Peyer's patch (tissue), 4 donors: Measurements from ENCODE around the gene CHCHD2.

Source experiments
- CTCF ChIP-seq, 6 experiments: fragments of 450-650 bp in 4 of 6; fragments of 200-600 bp in 2 of 6; sonication (generic) in 1 of 6; IDR thresholded peaks; one replicate each; pipeline ENCODE4 v1.5.1; 2017 to 2019; ENCODE audit warnings: antibody characterized with exemption in 6 of 6, mild to moderate bottlenecking in 3 of 6, moderate library complexity in 1 of 6
- POLR2A ChIP-seq, 2 donors: fragments of 450-650 bp; IDR thresholded peaks; one replicate each; pipeline ENCODE4 v1.5.1; 2017; ENCODE audit warnings: antibody characterized with exemption in 2 of 2, mild to moderate bottlenecking in 2 of 2, moderate library complexity in 2 of 2

DNA sequence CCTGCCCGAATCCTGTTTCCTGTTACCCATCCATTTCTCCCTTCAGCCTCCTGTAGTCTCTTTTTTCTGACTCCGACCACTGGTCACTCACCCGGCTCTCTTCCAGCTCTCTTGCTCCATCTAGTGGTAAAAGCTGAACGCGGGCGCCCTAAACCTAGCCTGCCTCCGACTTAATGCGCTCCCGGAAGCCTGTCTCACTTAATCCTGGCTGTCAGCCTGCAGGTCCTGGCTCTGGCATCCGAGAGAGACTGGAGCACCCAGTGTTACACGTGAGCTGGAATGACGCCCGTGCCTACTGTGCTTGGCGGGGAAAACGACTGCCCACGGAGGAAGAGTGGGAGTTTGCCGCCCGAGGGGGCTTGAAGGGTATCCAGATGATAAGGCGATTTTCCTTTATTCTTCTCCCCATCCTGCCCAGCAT is 31.9 kb downstream of the CHCHD2 start:
- peak; percentile 61 to 96 (median 92) for TF ChIP-seq CTCF (IDR thresholded peaks at IDR 0.05)
- no peak for TF ChIP-seq POLR2A (IDR thresholded peaks at IDR 0.05)
